ENCODE measurements around the gene VPS33B.

DNA sequence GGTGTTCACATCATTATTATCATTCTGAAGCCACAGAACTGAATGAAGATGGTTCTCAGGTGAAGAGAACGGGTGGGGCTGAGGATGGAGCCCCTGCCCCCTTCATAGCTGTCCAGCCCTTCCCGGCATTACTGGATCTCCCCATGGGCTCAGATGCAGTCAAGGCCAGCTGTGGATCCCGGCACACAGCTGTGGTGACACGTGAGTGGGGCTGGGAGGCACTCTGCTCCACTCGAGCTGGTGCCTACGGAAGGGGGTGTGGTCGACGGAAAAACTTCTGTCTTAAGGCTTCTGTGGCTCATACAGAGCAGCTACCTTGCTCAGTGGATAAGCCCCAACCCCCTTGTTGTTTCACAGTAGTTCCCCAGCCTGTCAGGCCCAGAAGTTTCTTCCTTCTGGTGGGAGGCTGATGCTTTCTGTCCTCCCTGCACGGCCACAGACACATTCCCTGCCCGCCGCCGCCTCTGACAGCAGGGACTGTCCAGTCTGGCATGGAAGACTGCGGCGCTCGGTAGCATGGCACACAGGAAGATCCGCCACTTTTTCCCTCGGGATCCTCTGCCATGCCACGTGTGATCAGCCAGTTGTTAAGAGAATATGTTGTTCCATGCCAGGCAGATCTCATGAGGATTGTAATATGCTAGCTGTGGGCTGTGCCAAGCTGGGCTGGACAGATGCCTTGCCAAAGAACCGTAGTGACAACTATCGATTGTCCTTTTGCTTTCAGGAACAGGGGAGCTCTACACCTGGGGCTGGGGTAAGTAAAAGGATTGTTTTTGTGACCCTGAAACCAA lies 61.9 kb downstream of the VPS33B start:
- TF ChIP-seq, protein P1, sequence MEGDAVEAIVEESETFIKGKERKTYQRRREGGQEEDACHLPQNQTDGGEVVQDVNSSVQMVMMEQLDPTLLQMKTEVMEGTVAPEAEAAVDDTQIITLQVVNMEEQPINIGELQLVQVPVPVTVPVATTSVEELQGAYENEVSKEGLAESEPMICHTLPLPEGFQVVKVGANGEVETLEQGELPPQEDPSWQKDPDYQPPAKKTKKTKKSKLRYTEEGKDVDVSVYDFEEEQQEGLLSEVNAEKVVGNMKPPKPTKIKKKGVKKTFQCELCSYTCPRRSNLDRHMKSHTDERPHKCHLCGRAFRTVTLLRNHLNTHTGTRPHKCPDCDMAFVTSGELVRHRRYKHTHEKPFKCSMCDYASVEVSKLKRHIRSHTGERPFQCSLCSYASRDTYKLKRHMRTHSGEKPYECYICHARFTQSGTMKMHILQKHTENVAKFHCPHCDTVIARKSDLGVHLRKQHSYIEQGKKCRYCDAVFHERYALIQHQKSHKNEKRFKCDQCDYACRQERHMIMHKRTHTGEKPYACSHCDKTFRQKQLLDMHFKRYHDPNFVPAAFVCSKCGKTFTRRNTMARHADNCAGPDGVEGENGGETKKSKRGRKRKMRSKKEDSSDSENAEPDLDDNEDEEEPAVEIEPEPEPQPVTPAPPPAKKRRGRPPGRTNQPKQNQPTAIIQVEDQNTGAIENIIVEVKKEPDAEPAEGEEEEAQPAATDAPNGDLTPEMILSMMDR (IDR thresholded peaks at IDR 0.05; ENCODE audit: insufficient read depth, low read length, poor library complexity, severe bottlenecking): no peak
- TF ChIP-seq EZH2phosphoT487 (conservative IDR thresholded peaks at IDR 0.05; ENCODE audit: low read length): no peak

Data from SU-DHL-6 (cell line).